Peyer's patch (tissue), 4 donors: ENCODE measurements around the gene BMPR2. TPM values are rescaled to one million over a fixed set of nuclear protein-coding genes. Genes with fewer than 3 reads are reported as not detected.

Source experiments
- DNase-seq, 3 donors: peaks; one replicate each; pipeline ENCODE4 v3.0.0-alpha.2; 2017 to 2019
- H3K27ac ChIP-seq, 4 donors: fragments of 200-600 bp; sonication (generic); one replicate each; pipeline ENCODE4 v1.5.1; 2016 to 2019
- H3K27me3 ChIP-seq, 2 donors: fragments of 200-600 bp; sonication (generic); one replicate each; pipeline ENCODE4 v1.5.1; 2019
- H3K36me3 ChIP-seq, 3 donors: fragments of 200-600 bp; sonication (generic); one replicate each; pipeline ENCODE4 v1.5.1; 2016 to 2019
- H3K4me1 ChIP-seq, 4 donors: fragments of 200-600 bp; sonication (generic); one replicate each; pipeline ENCODE4 v1.5.1; 2016 to 2019
- H3K4me3 ChIP-seq, 4 donors: fragments of 200-600 bp; sonication (generic); 1 replicate in 3 of 4; 2 replicates in 1 of 4; pipeline ENCODE4 v1.5.1; 2016 to 2019; ENCODE audit warnings: mild to moderate bottlenecking in 1 of 4
- H3K9me3 ChIP-seq, 4 donors: fragments of 200-600 bp; sonication (generic); one replicate each; pipeline ENCODE4 v1.5.1; 2016 to 2019; ENCODE audit warnings: mild to moderate bottlenecking in 1 of 4
- CTCF ChIP-seq, 6 experiments: fragments of 450-650 bp in 4 of 6; fragments of 200-600 bp in 2 of 6; sonication (generic) in 1 of 6; IDR thresholded peaks; one replicate each; pipeline ENCODE4 v1.5.1; 2017 to 2019; ENCODE audit warnings: antibody characterized with exemption in 6 of 6, mild to moderate bottlenecking in 3 of 6, moderate library complexity in 1 of 6
- POLR2A ChIP-seq, 2 donors: fragments of 450-650 bp; IDR thresholded peaks; one replicate each; pipeline ENCODE4 v1.5.1; 2017; ENCODE audit warnings: antibody characterized with exemption in 2 of 2, mild to moderate bottlenecking in 2 of 2, moderate library complexity in 2 of 2
- total RNA-seq, 4 donors: library from RNA; depleted of rRNA; stranded (reverse); fragments of >200 nt; gene quantifications; one replicate each; pipeline ENCODE4 v1.1.0, GENCODE V29; 2016

BMPR2 gene
- total RNA-seq, 4 donors from 2014 or later = 20.6 to 34.7 (median 30.0) TPM

GRCh38 chr2:202444000-202444399, 67.9 kb downstream of the BMPR2 start:
- Histone ChIP-seq H3K36me3 (no peaks in the 10 kb centered on the region), H3K9me3 (no peaks in the 10 kb centered on the region), H3K27me3 (no peaks in the 10 kb centered on the region), H3K4me1 (no peaks in the 10 kb centered on the region), H3K27ac (no peak overlapping the region), H3K4me3 (no peak overlapping the region)
- DNase-seq = no peak
- TF ChIP-seq POLR2A (IDR thresholded peaks at IDR 0.05) (no peak), CTCF (IDR thresholded peaks at IDR 0.05) (no peak)

- TF ChIP-seq POLR2A (IDR thresholded peaks at IDR 0.05) = no peak
- no peak for TF ChIP-seq CTCF (IDR thresholded peaks at IDR 0.05)
- no peak overlapping the region for H3K27ac ChIP-seq
- no peaks in the 10 kb centered on the region for H3K27me3 ChIP-seq
- no peak for DNase-seq
- no peak overlapping the region for H3K4me3 ChIP-seq
- no peaks in the 10 kb centered on the region for H3K36me3 ChIP-seq
- H3K9me3 ChIP-seq = no peaks in the 10 kb centered on the region
- no peaks in the 10 kb centered on the region for H3K4me1 ChIP-seq
These were observed 73.2 kb downstream of the BMPR2 start for GRCh38 chr2:202449344-202449743.

GRCh38 chr2:202450785-202451184, 74.7 kb downstream of the BMPR2 start:
- TF ChIP-seq POLR2A (IDR thresholded peaks at IDR 0.05) (no peak), CTCF (IDR thresholded peaks at IDR 0.05) (no peak)
- Histone ChIP-seq H3K4me3 (no peak overlapping the region), H3K27ac (no peak overlapping the region), H3K4me1 (no peaks in the 10 kb centered on the region), H3K36me3 (no peaks in the 10 kb centered on the region), H3K27me3 (no peaks in the 10 kb centered on the region), H3K9me3 (no peaks in the 10 kb centered on the region)
- no peak for DNase-seq

- TF ChIP-seq CTCF (IDR thresholded peaks at IDR 0.05) = no peak
- no peak for TF ChIP-seq POLR2A (IDR thresholded peaks at IDR 0.05)
- H3K27me3 ChIP-seq = no peaks in the 10 kb centered on the region
- no peak overlapping the region for H3K4me3 ChIP-seq
- H3K36me3 ChIP-seq = no peaks in the 10 kb centered on the region
- DNase-seq = no peak
- H3K4me1 ChIP-seq = no peaks in the 10 kb centered on the region
- H3K9me3 ChIP-seq = no peaks in the 10 kb centered on the region
- no peak overlapping the region for H3K27ac ChIP-seq
These were observed 76.6 kb downstream of the BMPR2 start for GRCh38 chr2:202452744-202453143.

- Histone ChIP-seq H3K9me3 (no peaks in the 10 kb centered on the region), H3K4me1 (no peaks in the 10 kb centered on the region), H3K27ac (no peak overlapping the region), H3K4me3 (no peak overlapping the region), H3K36me3 (no peaks in the 10 kb centered on the region), H3K27me3 (no peaks in the 10 kb centered on the region)
- DNase-seq = no peak
- TF ChIP-seq POLR2A (IDR thresholded peaks at IDR 0.05) = no peak
These were observed 78.4 kb downstream of the BMPR2 start for GRCh38 chr2:202454536-202454935.

GRCh38 chr2:202455114-202455513, 79.0 kb downstream of the BMPR2 start:
- no peaks in the 10 kb centered on the region for H3K9me3 ChIP-seq
- no peaks in the 10 kb centered on the region for H3K36me3 ChIP-seq
- H3K4me3 ChIP-seq = no peak overlapping the region
- no peaks in the 10 kb centered on the region for H3K27me3 ChIP-seq
- TF ChIP-seq CTCF (IDR thresholded peaks at IDR 0.05) (no peak), POLR2A (IDR thresholded peaks at IDR 0.05) (no peak)
- H3K27ac ChIP-seq = no peak overlapping the region
- no peak for DNase-seq
- no peaks in the 10 kb centered on the region for H3K4me1 ChIP-seq
